Mesenteric fat pad (tissue), 1 donor: ENCODE results near the gene CPTP. TPM values are rescaled to one million over a fixed set of nuclear protein-coding genes. Genes with fewer than 3 reads are reported as not detected.

Experiments
- DNase-seq: peaks from one replicate; pipeline ENCODE4 v3.0.0-alpha.2; 2020; ENCODE audit warnings: low spot score
- total RNA-seq: library from RNA; stranded (reverse); fragmentation: NEBNext Ultra II Directional; extraction: Animal tissue kit (Norgen Biotek cat#: 25700); gene quantifications from one replicate; pipeline ENCODE4 v1.2.1, GENCODE V29; 2021
- donor health status: DM: yes; HTN: yes; CAD: no.

CPTP gene
- total RNA-seq, 1 donor from 2014 or later, result 19.7 TPM

DNA sequence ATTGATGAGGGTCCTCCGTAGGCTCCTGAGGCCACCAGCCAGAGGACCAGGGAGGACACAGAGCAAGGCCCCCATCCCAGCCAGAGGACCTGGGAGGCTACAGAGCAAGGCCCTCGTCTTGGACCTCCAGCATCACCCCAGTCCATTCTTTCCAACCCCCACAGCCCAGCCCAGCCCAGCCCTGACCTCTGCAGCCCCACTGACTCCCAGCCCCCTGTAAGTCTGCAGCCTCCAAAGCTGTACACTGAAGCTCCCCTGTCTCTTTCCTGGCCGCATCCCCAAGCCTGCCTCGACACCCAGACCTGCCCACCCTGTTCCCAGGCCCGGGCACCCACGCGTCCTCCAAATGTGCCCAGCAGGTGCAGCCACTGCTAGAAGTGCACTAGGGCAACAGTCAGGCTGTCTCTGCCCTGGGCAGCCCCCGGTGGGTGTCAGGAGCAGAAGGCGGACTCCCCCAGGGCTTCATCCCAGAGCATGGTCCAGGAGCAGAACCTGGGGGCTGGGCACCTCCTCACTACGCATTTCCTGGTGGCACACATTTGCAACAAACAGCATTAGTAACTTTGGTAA lies 22.5 kb downstream of the CPTP start:
- no peak for DNase-seq

DNA sequence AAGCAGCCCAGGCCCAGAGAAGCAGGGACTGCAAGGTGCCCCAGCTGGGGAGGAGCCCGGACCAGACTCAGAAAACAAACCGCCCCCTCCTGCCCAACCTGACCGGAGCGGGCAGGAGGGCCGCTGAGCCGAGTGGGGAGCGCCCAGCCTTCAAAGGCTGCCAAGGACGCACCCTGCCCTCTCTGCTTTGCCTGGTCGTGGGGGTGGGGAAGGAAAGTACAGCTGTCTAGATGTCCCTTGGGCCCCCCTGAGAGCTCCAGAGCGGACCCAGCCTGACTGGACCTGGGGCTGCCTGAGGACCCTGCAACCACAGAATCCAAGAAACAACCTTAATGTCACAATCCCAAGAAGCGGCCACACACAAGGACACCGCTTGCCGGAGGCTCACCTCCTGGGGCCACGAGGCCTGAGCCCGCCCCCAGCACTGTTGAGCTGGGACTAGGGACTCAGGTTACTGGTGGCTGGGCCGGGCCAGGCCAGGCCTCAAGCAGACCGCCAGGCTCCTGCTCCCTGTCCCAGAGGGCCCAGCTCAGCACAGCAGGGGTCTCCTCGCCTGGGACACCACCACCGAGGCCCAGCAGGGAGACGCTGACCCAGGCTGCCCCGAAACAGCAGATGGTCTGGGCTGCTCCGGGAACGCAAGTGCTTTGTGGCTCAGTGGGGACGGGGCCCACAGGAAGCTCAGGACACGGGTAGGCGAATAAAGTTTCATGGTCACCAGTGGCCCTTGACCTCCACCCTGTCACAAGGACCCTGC lies 23.2 kb downstream of the CPTP start:
- DNase-seq, result no peak

DNA sequence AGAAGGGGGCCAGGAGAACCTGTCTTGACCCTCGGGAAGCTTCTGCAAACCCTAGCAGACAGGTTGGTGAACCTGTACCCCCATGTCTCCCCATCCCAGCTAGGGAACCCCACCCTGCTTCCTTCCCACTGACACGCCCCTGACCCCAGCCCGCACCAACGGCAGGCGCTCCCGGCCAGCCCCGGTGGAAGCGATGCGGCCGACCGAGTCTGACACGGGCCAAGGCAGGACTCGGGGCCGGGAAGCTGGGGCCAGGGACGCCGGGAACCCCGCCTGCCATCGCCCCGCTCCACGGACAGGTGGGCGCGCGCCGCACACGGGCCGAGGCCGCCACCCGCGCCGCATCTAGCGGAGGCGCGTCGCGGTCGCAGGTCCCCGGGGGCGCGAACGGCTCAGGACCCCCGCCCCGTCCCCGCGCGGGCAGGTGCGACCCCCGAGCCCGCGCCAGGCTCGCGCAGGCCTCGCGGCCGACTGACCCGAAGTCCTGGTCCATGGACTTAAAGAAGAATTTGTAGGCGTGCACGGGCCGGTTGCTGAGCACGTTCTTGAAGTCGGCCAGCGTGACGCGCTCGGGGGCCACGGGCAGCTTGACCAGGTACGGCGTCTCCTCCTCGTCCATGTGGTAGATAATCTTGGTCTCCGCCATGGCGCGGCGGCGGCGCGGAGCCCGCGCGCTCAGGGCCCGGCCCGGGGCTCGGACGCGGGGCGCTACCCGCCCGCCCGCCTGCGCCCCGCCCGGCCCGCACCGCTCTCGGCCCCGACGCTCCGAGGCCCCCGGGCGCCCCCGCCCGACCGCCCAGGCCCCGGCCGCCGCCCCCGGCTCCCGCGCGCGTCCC lies 24.0 kb downstream of the CPTP start:
- DNase-seq, result no peak

DNA sequence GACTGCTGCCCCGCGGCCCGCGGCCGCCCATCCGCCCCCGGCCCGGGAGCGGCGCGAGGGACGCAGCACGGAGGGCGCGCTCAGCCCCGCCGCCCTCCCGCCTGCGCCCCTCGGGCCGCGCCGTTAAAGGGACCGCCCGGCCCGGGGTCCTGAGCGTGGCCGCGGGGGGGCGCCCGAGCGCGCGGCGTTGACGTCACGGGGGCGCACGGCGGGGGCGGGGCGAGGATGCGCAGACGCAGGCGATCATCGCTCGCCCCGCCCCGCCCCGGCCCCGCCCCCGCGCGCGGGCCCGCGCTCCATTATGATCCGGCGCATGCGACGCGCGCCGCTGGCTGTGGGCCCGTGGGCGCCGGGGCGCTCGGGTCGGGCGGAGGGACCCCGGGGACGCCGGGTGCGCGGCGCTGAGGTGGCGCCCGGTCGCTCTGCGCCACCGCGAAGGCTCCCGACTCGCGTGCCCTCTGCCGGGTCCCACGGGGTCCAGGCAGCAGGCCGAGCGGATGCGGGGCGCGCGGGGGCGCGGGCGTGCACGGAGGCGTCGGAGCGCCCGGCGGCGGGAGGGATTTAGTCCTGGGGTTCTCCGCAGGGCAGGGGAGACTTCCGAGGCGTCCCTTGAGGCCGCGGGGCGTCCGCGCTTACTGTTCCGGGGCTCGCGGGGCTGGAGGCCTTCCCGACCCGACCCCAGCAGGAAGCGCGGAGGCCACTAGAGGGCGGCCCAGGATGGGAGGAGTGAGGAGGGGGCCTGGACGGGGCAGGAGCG lies 24.8 kb downstream of the CPTP start, which contains the start of gene DVL1:
DVL1 (minus strand) TSS at position 163 of the 757 bp plus-strand sequence. CDS start 353 bp downstream, outside the sequence.
- DNase-seq, result no peak

DNA sequence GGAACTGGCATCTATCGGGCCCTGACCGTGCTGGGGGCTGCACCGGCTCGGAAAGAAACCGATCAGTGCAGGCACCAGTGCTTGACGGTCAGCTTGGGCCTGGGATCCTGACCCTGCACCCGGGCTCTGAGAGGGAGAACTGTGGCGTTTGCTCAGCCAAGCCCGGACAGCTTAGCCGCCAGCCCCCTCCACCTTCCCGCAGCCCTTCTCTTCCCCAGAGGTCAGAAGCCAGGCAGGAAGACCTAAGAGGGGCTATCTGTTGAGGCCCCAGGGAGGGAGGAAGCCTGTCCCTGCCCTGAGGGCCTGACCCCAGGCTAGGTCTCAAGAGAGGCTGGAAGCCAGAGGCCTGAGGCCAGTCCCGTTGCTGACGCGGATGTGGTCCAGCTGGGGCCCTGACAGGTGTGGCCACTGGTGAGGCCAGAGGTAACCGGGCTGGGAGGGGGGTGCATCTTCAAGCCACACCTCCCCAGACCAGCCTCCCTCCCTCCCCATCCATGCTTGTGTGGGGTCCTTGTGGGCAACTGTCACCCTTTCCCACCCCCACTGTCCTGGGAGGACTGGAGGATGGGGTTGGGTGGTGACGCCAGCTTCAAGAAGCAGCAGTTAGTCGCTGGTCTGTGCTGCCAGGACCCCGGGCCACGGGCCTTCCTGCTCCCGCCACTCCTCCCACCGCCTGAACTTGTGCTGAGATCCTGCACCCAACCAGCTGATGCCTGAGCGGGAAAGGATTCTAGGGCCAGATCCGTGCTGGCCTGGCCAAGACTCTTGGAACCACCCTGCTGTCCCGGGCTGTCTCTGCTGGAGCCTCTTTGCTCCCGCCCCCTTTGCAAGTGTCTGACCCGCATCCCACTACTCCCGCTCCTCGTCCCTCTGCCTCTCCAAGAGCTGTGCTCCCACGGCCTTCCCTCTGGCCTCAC lies 27.2 kb downstream of the CPTP start:
- no peak for DNase-seq

DNA sequence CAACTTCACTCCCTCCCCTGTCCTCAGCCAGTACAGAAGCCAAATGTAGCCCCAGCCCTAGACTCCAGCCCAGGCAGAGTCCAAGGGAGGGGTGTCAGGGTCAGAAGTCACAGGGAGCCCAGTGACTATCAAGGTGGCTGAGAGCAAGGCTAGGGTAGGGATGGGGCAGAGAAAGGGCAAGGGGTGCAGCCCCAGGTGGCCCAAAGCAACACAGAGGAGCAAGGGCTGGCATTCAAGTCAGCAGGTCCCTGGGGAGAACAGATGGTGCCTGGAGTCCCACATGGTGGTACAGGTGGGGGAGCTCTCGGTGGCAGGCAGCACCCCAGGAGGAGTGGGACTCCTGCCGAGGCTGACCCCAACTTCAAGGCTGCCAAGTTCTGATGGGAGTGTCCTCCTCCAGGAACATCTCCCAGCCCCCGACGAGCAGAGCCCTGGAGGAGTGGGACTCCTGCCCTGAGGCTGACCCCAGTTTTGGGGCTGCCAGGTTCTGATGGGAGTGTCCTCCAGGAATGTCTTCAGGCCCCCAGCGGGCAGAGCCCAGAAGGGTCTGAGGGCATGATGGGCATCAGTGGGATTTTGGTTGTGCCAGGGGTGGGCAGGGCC lies 28.3 kb downstream of the CPTP start:
- no peak for DNase-seq

DNA sequence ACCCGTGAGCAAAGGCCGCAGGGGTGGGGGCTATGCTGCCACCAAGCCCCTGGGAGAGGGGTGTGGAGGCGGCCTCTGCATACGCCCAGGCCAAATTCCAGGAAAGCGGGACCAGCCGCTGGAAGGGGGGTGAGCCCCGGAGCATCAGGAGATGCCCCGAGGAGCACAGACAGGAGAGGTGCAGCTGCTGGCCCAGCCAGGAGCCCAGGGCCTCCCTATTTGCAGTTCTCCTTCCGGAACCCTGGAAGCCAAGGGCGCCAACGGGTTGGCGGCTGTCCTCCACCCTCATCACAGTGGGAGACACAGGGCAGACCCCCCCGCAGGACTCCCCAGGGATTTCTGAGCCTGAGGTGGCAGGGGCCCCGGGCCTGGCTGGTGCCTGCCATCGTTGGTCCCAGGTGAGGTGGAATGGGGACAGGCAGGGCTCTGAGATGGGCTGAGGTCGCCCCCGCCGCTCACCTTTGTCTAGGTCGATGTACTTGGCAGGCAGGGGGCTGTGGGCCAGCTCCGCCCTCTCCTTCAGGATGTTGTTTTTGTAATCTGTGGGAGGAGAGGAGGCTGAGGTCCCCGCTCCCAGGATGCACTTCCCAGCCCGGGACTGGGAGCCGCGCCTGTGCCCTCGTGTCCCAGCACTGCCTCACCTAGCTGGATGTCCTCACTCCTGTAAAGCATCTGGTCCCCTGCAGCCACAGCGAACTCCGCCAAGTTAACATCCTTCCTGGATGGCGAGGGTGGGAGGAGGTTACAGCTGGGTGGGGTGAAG lies 29.0 kb downstream of the CPTP start:
- DNase-seq, result no peak

DNA sequence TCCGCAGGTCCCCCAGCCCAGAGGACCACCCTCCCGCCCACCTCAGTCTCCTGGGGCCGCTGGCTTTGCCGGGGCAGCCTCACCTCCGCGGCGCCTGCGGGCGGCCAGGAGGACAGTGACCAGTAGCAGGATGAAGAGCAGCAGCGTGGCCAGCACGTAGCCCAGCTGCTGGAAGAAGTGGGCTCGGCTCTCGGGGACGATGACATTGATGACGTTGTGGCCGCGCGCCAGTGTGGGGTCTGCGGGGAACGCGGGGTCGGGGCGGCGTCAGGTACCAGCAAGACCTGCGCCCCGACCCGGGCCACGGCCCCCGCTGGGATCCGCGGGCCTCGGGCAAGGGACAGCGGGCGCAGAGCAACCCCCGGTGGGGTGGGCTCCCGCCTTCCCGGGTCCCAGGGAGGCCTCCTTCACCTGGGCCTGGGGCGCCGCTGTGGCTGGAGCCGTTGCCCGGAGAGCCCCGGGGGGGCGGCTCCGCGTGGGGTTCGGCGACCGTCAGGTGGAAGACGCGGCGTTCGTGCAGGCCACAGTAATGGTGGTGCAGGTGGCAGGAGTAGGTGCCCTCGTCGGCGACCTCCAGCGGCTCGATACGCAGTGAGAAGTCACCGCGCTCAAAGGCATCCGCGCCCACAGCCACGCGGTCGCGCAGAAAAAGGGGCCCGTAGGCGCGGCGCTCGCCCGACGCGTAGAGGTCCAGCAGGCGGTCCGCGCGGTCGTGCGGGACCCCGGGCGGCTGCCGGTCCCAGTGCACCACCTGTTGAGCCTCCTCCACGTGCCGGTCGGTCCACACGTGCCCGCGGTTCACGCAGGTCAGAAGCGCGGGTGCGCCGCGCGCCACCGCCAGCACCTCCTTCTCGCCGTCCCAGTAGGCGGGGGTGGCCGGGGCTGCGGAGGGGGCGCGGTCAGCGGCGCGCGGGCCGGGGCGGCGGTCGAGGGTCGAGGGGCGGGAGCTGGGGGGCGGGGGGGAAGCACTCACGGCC lies 30.0 kb downstream of the CPTP start:
- DNase-seq, result no peak

DNA sequence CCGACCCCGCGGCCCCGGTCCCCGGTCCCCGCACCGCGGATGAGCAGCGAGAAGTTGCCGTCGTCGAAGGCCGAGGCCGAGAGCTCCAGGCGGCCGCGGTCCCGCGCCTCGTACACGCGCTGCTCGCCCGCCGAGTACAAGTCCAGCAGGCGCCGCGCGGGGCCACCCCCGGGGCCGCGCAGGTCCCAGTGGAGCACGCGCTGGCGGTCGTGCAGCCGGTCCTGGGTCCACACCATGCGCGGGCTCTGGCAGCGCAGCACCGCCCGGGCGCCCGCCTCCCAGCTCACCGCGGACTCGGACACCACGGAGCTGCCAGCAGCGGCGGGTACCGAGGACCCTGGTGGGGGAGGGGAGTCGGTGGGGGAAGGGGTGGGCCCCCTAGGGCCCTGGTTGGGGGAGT lies 30.8 kb downstream of the CPTP start:
- no peak for DNase-seq

DNA sequence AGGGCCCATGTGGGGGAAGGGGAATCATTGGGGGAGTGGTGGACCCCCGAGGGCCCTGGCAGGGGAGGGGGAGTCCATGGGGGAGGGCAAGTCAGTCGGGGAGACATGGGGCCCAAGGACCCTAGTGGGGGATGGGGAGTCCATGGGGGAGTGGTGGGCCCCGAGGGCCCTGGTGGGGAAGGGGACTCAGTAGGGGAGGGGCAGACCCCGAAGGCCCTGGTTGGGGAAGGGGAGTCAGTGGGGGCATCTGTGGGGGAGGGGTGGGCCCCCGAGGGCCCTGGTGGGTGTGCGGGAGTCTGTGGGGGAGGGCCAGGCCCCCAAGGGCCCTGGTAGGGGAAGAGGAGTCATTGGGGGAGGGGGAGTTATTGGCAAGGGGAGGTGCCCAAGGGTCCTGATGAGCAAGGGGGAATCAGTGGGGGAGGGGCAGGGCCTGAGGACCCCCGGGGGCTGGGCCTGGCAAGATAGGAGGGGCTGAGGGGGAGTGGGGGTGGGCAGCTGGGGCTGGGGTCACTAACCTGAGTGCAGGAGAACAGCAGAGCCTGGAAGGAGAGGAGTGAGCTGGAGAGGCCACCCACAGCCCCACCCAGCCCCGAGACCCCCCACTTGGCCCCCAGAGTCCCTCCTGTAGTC lies 31.7 kb downstream of the CPTP start:
- no peak for DNase-seq

DNA sequence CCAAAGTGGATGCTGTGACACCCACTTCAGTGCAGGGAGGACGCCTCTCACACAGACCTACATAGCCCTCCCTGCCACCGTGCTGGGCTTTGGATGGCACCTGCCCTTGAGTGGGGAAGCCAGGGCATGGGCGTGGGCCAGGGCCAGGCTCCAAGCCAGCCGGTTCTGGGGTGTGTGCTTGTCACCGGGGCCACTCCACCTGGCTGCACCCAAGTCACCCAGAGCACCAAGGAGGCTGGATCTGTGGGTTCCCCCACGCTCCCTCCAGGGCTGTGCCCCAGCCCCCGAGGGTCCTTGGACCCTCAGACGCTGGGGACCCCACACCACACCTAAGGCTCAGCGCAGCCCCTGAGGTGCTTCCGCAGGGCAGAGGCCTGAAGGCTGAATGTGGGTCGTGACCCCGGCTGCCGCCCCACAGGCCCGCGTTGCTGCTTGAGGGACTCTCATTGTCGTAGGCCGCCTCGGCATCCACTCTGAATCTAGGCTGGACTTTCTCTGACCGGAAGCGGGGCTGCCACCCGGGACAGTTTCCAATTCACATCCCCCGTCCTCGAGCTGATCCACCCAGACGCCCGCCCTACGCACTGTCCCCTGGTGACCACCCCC lies 32.3 kb downstream of the CPTP start:
- no peak for DNase-seq

DNA sequence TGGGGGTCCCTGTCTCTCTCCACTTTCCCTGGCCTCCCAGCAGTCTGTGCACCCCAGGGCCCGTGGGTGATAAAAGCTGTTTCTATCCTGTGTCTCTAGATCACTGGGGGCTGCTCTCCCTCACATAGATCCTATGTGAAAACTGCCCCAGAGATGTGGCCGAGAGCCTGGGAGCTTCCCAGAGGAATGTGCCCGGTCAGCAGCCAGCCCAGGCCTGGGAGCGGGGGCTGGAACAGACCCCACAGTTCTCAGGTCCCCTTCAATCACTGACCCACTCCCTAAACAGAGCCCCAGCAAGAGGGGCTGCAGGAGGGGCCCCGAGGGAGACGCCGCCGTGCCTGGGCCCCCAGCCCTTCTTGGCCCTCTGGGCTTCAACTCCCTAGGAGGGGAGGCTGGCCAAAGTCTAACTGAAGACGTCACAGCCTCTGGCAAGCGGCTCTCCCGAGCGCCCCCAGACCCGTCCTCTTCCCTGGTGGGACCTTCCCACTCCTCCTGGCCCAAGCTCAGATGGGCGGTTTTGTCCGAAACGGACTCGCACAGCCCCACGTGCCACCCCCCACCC lies 33.4 kb downstream of the CPTP start:
- DNase-seq, result no peak

DNA sequence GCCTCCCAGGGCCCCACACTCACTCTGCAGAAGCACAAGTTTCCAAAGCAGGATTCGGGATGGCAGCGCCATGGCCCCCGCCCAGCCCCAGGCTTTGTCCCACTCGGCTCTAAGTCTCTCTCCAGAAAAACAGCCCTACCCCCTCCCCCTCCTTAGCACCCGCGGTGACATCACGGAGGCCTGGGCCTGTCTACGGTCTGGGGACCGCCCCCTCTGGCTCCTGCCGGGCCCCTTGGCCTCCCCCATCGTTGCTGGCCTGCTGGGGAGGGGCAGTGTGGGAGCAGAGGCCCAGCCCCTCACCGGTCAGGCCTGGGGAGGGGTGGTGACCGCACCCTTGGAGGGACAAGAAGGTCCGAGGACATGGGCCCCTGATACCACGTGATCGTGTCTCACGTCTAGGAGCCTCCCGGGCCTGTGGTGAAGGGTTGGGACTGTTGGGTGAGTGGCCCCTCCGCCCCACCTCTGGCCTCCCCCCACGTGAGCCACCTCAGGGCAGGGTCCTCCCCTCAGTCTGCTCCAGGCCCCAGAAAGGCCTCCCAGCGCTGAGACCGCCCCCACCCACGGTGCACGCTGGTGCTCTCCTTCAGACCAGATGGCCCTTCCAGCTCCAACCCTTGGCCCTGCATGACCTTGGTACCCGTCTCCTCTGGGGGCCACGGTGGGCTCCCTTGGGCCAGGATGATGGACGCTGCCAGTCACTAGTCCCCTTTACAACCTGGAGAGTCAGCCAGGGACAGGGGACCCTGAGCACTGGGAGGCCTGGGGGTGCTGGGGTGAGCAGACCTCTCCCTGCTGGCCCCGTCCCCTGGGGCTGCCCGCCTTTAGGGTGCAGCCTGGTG lies 34.0 kb downstream of the CPTP start, which contains the start of gene MXRA8:
MXRA8 (minus strand) TSS at position 123 of the 839 bp plus-strand sequence; CDS start at position 72, 51 bp downstream.
- no peak for DNase-seq

DNA sequence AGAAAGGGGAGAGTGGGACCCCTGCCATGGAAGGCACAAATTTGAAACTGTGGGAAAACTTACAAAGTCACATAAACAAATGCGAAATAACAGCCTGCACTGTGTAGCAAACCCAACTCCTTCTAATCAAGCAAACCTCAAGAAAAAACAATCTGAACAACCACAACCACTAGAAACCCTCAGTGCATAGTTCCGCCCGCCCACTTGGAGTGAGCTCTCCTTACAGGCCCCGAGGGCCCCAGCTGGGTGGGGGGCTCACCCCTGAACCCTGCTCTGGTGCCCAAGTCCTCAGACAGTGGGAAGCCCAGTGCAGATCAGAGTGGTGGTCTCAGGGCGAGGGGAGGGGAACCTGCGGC lies 34.7 kb downstream of the CPTP start:
- no peak for DNase-seq

DNA sequence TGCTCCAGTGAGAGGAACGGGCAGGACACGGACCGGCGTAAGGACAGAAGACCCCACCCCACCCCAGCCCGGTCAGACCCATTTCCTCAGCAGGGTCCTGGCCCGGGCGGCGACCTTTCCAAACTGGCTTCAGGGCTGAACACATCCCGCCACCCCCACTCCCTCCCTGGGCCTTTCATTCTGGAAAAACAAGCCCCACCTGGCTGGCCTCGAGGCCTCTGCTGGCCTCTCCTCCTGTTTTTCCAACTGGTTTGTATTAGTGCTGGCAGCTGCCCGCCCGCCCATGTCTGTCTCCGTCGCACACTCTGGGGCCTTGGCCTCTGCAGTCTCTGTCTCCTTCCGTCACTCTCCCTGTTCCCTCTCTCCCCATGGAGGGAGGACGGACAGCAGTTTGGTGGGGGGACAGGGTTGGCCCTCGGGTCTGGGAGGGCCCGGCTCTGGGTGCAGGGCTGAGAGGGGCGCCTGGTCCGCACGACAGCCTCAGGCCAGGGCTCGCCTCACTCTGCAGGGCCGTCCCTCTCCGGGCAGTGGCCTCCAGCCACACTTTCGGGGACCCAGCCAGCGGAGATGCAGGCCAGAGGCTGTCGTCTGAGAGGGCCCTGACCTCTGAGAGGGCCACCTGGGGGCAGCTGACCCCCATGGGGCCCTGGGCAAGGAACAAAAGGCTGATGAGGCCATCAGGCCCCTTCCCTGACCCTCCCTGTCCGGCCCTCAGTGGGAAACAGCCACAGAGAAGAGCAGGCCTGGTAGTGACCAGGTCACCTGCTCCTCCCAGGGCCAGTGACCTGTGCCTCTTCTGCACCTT lies 35.3 kb downstream of the CPTP start:
- no peak for DNase-seq
